Spinal cord (tissue), 10 donors: Measurements from ENCODE around the gene ACAP2. TPM values are rescaled to one million over a fixed set of nuclear protein-coding genes. Genes with fewer than 3 reads are reported as not detected.
"Not testable (repeated sequence)": the region's sequence is repeated elsewhere in the genome, so short reads cannot be mapped to it uniquely, and the experiment has no call there.

Experiments used
- DNase-seq, 6 donors: peaks; one replicate each; pipeline versions ENCODE4 v3.0.0 to v3.0.0-alpha.2; 2013 to 2015; ENCODE audit warnings: low spot score in 6 of 6, low read depth in 4 of 6
- H3K27ac ChIP-seq: one replicate; pipeline ENCODE4 v1.5.1; 2013; ENCODE audit warnings: low read depth, low read length, control low read depth
- H3K27me3 ChIP-seq: one replicate; pipeline ENCODE4 v1.6.1; 2013; ENCODE audit warnings: low read length; ENCODE audit not compliant: control insufficient read depth, insufficient read depth
- H3K36me3 ChIP-seq: one replicate; pipeline ENCODE4 v1.6.1; 2013; ENCODE audit warnings: low read length; ENCODE audit not compliant: control insufficient read depth, insufficient read depth
- H3K4me1 ChIP-seq: one replicate; pipeline ENCODE4 v1.6.1; 2013; ENCODE audit warnings: low read length; ENCODE audit not compliant: control insufficient read depth, insufficient read depth
- H3K4me3 ChIP-seq: one replicate; pipeline ENCODE4 v1.5.1; 2013; ENCODE audit warnings: low read depth, low read length, control low read depth
- H3K9me3 ChIP-seq: one replicate; pipeline ENCODE4 v1.6.1; 2013; ENCODE audit warnings: low read length; ENCODE audit not compliant: control insufficient read depth, insufficient read depth
- WGBS: methylation state at CpG from one replicate; pipeline ENCODE4 v1.1.5; 2013; ENCODE audit warnings: missing lambda C conversion rate; ENCODE audit not compliant: insufficient coverage; 5-methylcytosine and 5-hydroxymethylcytosine counted together
- long read RNA-seq, 4 donors: transcript quantifications; one replicate each; lab custom pipeline, GENCODE V29; 2026
- polyA plus RNA-seq, 2 donors: library from polyadenylated mRNA; unstranded; fragments of 120-200 nt; gene quantifications; one replicate each; pipeline ENCODE4 v1.2.1, GENCODE V29; 2013; ENCODE audit not compliant: insufficient read length in 2 of 2
- total RNA-seq, 2 donors: library from RNA; depleted of rRNA in 1 of 2; stranded (reverse); fragments of 120-200 nt in 1 of 2; fragments of >200 nt in 1 of 2; gene quantifications; one replicate each; pipeline versions ENCODE4 v1.2.3 to v1.2.4, GENCODE V29; 2013 to 2014
- donor health status: healthy.

The ACAP2 gene, protein sequence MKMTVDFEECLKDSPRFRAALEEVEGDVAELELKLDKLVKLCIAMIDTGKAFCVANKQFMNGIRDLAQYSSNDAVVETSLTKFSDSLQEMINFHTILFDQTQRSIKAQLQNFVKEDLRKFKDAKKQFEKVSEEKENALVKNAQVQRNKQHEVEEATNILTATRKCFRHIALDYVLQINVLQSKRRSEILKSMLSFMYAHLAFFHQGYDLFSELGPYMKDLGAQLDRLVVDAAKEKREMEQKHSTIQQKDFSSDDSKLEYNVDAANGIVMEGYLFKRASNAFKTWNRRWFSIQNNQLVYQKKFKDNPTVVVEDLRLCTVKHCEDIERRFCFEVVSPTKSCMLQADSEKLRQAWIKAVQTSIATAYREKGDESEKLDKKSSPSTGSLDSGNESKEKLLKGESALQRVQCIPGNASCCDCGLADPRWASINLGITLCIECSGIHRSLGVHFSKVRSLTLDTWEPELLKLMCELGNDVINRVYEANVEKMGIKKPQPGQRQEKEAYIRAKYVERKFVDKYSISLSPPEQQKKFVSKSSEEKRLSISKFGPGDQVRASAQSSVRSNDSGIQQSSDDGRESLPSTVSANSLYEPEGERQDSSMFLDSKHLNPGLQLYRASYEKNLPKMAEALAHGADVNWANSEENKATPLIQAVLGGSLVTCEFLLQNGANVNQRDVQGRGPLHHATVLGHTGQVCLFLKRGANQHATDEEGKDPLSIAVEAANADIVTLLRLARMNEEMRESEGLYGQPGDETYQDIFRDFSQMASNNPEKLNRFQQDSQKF
- total RNA-seq (100 to 1,000 TPM in 1 of 2 donors, 10 to 100 TPM in 1; 71.7 to 197 TPM), polyA plus RNA-seq (10 to 100 TPM; 34.5 to 42.6 TPM)
- long read RNA-seq, donor 1, full-length matches to known transcripts = 3 of 3 reads
- long read RNA-seq, donor 1, partial matches to known transcripts = 0 of 3 reads
- long read RNA-seq, donor 1, other reads (novel, unspliced or antisense) = 0 of 3 reads
- long read RNA-seq, donor 2, full-length matches to known transcripts = 1 of 1 reads
- long read RNA-seq, donor 2, partial matches to known transcripts = 0 of 1 reads
- long read RNA-seq, donor 2, other reads (novel, unspliced or antisense) = 0 of 1 reads
- long read RNA-seq, donor 3, full-length matches to known transcripts = 4 of 4 reads
- long read RNA-seq, donor 3, partial matches to known transcripts = 0 of 4 reads
- long read RNA-seq, donor 3, other reads (novel, unspliced or antisense) = 0 of 4 reads
- long read RNA-seq, donor 4, full-length matches to known transcripts = 2 of 2 reads
- long read RNA-seq, donor 4, partial matches to known transcripts = 0 of 2 reads
- long read RNA-seq, donor 4, other reads (novel, unspliced or antisense) = 0 of 2 reads

DNA sequence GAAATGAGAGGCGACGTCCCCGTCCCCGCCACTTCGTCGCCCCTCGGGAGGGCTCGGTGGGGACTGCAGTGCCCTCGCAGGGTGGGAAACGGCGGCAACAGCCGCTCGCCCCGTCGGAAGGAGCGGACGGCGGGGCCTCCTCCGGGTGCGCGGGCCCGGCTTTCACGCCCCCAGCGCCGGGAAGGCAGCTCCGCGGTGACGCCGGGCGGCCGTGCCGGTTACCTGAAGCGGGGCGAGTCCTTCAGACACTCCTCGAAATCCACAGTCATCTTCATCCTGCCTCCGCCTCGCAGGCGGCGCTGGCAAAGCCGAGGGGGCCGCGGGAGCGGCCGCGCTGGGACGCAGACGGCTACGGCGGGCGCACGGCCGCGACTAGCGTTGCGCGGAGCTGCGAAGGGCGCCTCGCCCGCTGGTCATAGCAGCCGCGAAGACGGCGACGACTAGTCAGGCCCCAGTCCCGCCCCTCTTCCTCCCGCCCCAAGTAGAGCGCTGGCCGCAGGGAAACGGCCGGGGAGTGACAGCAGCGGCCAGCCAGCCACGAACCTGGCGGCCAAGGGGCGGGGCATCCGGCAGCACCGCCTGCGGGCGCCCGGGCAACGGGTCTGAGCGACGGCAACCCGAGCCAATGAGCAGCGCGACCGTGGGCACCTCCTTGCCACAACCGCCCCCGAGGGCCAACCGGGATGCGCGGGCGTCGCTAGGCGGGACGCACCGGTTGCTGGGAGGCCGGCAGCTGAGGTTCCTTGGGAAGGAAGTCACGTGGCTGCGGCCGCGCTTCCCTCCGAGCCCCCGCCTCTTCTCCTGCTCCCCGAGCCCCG lies at the start of gene ACAP2:
Gene ACAP2, minus strand, starts transcription at position 448 of the 818 bp plus-strand sequence. Its CDS starts 173 bp downstream, at position 275.
- Histone ChIP-seq H3K36me3 (no peaks in the 10 kb centered on the region), H3K4me3 (peak within 1 kb of the TSS; percentile 83), H3K9me3 (no peaks in the 10 kb centered on the region), H3K27ac (peak within 1 kb of the TSS; percentile 94), H3K27me3 (no peaks in the 10 kb centered on the region), H3K4me1 (no peaks in the 10 kb centered on the region)
- WGBS = under 1% methylated on average over 104 of the region's 106 CpGs
- DNase-seq = peak; percentile 92 to 100 (median 97)

DNA sequence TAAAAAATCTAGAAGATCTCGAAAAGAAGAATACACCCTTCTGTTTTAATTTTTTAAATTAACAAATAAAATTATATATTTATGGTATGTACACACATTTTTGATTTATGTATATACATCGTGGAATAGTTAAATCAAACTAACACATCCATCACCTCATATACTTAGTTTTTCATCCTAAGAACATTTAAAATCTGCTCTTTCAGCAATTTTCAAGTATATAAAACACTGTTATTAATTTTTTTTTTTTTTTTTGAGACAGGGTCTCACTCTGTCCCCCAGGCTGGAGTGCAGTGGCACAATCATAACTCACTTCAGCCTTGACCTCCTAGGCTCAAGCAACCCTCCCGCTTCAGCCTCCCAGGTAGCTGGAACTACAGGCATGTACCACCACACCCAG lies 32.8 kb upstream of the ACAP2 start:
- Histone ChIP-seq H3K36me3 (no peaks in the 10 kb centered on the region), H3K27ac (no peak overlapping the region), H3K4me3 (no peak overlapping the region), H3K4me1 (no peaks in the 10 kb centered on the region), H3K9me3 (no peaks in the 10 kb centered on the region), H3K27me3 (no peaks in the 10 kb centered on the region)
- 86% methylated on average over 1 of the region's 3 CpGs for WGBS
- no peak for DNase-seq

DNA sequence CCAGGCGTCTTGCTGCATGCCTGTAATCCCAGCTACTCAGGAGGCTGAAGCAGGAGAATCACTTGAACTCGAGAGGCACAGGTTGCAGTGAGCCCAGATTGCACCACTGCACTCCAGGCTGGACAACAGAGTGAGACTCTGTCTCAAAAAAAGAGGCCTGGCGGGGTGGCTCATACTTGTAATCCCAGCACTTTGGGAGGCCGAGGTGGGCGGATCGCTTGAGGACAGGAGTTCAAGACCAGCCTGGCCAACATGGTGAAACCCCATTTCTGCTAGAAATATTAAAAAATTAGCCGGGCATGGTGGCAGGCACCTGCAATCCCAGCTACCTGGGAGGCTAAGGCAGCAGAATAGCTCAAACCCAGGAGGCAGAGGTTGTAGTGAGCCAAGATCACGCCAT lies 32.3 kb upstream of the ACAP2 start:
- not testable (repeated sequence) for H3K9me3 ChIP-seq, H3K27me3 ChIP-seq, H3K4me1 ChIP-seq, H3K36me3 ChIP-seq, H3K27ac ChIP-seq, DNase-seq, H3K4me3 ChIP-seq
- 84% methylated on average over 7 of the region's 8 CpGs for WGBS

DNA sequence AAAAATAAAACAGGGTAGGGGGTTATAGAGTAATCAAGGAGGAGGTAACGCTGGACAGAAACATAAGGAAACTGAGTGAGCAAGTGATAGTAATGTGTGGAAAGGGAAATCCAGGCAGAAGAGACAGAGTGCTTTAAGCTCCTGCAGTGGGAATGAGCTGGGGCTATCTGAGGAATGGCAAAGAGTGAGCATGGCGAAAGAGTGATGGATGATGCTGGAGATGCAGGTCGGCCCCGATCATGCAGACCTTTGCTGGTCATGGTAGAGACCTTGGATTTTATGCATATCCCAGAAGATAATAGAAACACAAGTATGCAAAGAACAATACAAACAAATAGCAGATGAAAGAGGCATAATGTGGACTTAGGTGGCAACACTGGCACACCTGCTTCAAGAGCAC lies 26.0 kb upstream of the ACAP2 start:
- Histone ChIP-seq H3K4me3 (no peak overlapping the region), H3K9me3 (no peaks in the 10 kb centered on the region), H3K27ac (no peak overlapping the region), H3K27me3 (no peaks in the 10 kb centered on the region), H3K36me3 (no peaks in the 10 kb centered on the region), H3K4me1 (no peaks in the 10 kb centered on the region)
- DNase-seq = no peak
- WGBS = 100% methylated on average over 2 of the region's 4 CpGs

DNA sequence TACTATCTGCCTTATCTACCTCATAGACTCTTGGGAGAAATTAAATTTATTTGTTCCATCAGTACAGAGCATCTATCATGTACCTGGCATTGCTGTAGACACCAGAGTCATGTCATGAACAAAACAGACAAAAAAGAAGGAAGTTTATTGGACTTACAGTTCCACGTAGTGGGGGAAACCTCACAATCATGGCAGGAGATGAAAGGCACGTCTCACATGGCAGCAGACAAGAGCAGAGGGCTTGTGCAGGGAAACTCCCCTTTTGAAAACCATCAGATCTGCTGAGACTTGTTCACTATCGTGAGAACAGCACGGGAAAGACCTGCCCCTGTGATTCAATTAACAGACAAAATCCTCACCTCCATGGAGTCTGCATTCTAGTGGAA lies 25.6 kb upstream of the ACAP2 start:
- H3K36me3 ChIP-seq = no peaks in the 10 kb centered on the region
- no peaks in the 10 kb centered on the region for H3K9me3 ChIP-seq
- DNase-seq = no peak
- no peaks in the 10 kb centered on the region for H3K27me3 ChIP-seq
- H3K4me3 ChIP-seq = no peak overlapping the region
- H3K27ac ChIP-seq = no peak overlapping the region
- WGBS = no CpG with 5 or more reads among the region's 4 CpGs
- no peaks in the 10 kb centered on the region for H3K4me1 ChIP-seq

DNA sequence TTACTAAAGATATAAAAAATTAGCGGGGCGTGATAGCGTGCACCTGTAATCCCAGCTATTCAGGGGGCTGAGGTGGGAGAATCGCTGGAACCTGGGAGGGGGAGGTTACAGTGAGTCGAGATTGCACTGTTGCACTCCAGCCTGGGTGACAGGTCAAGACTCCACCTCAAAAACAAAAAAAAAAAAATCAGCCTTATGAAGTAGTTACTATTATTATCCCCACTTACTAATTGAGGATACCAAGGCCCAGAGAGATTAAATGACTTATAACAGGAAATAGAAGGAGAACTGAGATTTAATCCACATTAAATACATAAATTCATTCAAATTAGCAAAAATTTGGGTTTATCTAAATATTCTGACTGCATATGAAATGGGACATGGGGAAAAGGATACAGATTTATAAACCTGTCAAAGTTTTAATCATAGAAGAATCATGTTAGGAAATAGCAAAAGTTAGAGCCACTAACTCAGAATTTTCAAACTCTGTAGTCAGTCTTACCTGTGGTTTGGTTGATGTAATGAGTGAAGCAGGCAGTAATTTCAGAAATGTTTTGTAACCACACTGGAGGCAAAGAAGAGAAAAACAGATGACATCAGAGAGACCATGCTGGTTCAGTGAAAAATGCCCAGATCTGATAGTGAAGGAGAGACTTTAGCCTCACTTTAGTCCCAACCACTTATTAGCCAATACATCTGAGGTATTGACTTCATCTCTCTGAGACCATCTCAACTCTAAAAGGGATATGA lies 25.0 kb upstream of the ACAP2 start:
- Histone ChIP-seq H3K27ac (no peak overlapping the region), H3K4me1 (no peaks in the 10 kb centered on the region), H3K4me3 (no peak overlapping the region), H3K27me3 (no peaks in the 10 kb centered on the region), H3K36me3 (no peaks in the 10 kb centered on the region), H3K9me3 (no peaks in the 10 kb centered on the region)
- WGBS = 100% methylated on average over 1 of the region's 5 CpGs
- DNase-seq = no peak

DNA sequence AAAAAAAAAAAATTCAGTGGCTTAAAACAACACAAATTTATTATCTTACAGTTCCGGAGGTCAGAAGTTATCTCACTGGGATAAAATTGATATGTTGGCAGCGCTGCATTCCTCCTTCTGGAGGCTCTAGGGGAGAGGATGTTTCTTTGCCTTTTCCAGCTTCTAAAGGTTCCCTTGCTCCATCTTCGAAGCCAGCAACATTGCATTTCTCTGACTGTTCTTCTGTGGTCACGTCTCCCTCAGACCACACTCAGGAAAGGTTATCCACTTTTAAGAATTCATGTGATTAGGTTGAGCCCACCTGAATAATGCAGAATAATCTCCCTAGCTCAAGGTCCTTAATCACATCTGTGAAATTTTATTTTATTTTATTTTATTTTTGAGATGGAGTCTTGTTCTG lies 23.4 kb upstream of the ACAP2 start:
- WGBS = 100% methylated on average over 1 of the region's 4 CpGs
- no peak for DNase-seq
- Histone ChIP-seq H3K36me3 (no peaks in the 10 kb centered on the region), H3K27me3 (no peaks in the 10 kb centered on the region), H3K4me1 (peaks cover 8% of the 10 kb centered on the region), H3K27ac (no peak overlapping the region), H3K4me3 (no peak overlapping the region), H3K9me3 (no peaks in the 10 kb centered on the region)

DNA sequence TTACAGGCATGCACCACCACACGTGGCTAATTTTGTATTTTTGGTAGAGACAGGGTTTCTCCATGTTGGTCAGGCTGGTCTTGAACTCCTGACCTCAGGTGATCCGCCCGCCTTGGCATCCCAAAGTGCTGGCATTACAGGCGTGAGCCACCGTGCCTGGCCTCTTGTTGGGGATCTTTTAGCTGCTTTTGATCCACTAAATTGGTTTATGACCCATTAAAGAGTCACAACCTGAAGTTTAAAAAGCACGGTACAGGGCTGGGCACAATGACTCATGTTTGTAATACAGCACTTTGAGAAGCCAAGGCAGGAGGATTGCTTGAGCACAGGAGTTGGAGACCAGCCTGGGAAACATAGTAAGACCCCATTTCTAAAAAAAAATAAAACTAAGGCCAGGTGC lies 20.1 kb upstream of the ACAP2 start:
- H3K4me1 ChIP-seq, H3K27me3 ChIP-seq, H3K9me3 ChIP-seq, H3K4me3 ChIP-seq, H3K36me3 ChIP-seq, DNase-seq, H3K27ac ChIP-seq: not testable (repeated sequence)
- 78% methylated on average over 6 of the region's 6 CpGs for WGBS
